Activated T-cell treated with anti-CD3 and anti-CD28 coated beads, Interleukin-2, amount 50 U/mL, for 24 hours (primary cell): ENCODE measurements around the gene DHRS7B.
"Not testable (repeated sequence)": the region's sequence is repeated elsewhere in the genome, so short reads cannot be mapped to it uniquely, and the experiment has no call there.

Source experiments
- DNase-seq: peaks from one replicate; pipeline ENCODE4 v3.0.0-alpha.2; 2020
- H3K27ac Mint-ChIP-seq: 2 replicates; pipeline ENCODE4 v1.8.0; 2020; ENCODE audit warnings: mild to moderate bottlenecking, mixed read lengths
- H3K27me3 Mint-ChIP-seq: 2 replicates; pipeline ENCODE4 v1.8.0; 2020; ENCODE audit warnings: mixed read lengths
- H3K36me3 Mint-ChIP-seq: 2 replicates; pipeline ENCODE4 v1.8.0; 2020; ENCODE audit warnings: low read depth, mixed read lengths
- H3K4me1 Mint-ChIP-seq: 2 replicates; pipeline ENCODE4 v1.8.0; 2020; ENCODE audit warnings: low read depth, mixed read lengths
- H3K4me3 Mint-ChIP-seq: 2 replicates; pipeline ENCODE4 v1.8.0; 2020; ENCODE audit warnings: mild to moderate bottlenecking, moderate library complexity, mixed read lengths
- H3K9me3 Mint-ChIP-seq: 2 replicates; pipeline ENCODE4 v1.8.0; 2020; ENCODE audit warnings: mixed read lengths

DHRS7B gene

GRCh38 chr17:21098934-21099689 is 27.7 kb upstream of the DHRS7B start:
- Mint-ChIP-seq H3K27ac (peak overlapping the region; percentile 95), H3K4me1 (peaks cover 14% of the 10 kb centered on the region), H3K36me3 (peaks cover 4% of the 10 kb centered on the region), H3K9me3 (no peaks in the 10 kb centered on the region), H3K4me3 (peak overlapping the region; percentile 91), H3K27me3 (no peaks in the 10 kb centered on the region)
- DNase-seq = peak; percentile 75

GRCh38 chr17:21100636-21101035 is 26.1 kb upstream of the DHRS7B start:
- Mint-ChIP-seq H3K9me3 (no peaks in the 10 kb centered on the region), H3K4me3 (no peak overlapping the region), H3K27me3 (no peaks in the 10 kb centered on the region), H3K4me1 (peaks cover 14% of the 10 kb centered on the region), H3K27ac (no peak overlapping the region), H3K36me3 (peaks cover 4% of the 10 kb centered on the region)
- no peak for DNase-seq

GRCh38 chr17:21104608-21105007 is 22.2 kb upstream of the DHRS7B start:
- DNase-seq = no peak
- Mint-ChIP-seq H3K4me3 (no peak overlapping the region), H3K27me3 (no peaks in the 10 kb centered on the region), H3K36me3 (peaks cover under 1% of the 10 kb centered on the region), H3K27ac (no peak overlapping the region), H3K4me1 (peaks cover 1% of the 10 kb centered on the region), H3K9me3 (no peaks in the 10 kb centered on the region)

- H3K9me3 Mint-ChIP-seq = no peaks in the 10 kb centered on the region
- no peaks in the 10 kb centered on the region for H3K36me3 Mint-ChIP-seq
- DNase-seq = no peak
- H3K4me1 Mint-ChIP-seq = no peaks in the 10 kb centered on the region
- H3K4me3 Mint-ChIP-seq = no peak overlapping the region
- no peaks in the 10 kb centered on the region for H3K27me3 Mint-ChIP-seq
- H3K27ac Mint-ChIP-seq = no peak overlapping the region
These were observed 21.5 kb upstream of the DHRS7B start for GRCh38 chr17:21105064-21105894.

GRCh38 chr17:21106316-21106715 is 20.4 kb upstream of the DHRS7B start:
- H3K27ac Mint-ChIP-seq = no peak overlapping the region
- no peak overlapping the region for H3K4me3 Mint-ChIP-seq
- H3K4me1 Mint-ChIP-seq = no peaks in the 10 kb centered on the region

GRCh38 chr17:21107067-21107650 is 19.6 kb upstream of the DHRS7B start:
- H3K4me3 Mint-ChIP-seq, H3K4me1 Mint-ChIP-seq, H3K27ac Mint-ChIP-seq, H3K36me3 Mint-ChIP-seq, DNase-seq, H3K9me3 Mint-ChIP-seq, H3K27me3 Mint-ChIP-seq: not testable (repeated sequence)

More at GRCh38 chr17:21106316-21106715, 20.4 kb upstream of the DHRS7B start:
- no peak for DNase-seq
- Mint-ChIP-seq H3K36me3 (no peaks in the 10 kb centered on the region), H3K27me3 (no peaks in the 10 kb centered on the region), H3K9me3 (no peaks in the 10 kb centered on the region)

- H3K4me3 Mint-ChIP-seq = no peak overlapping the region
- H3K4me1 Mint-ChIP-seq = no peaks in the 10 kb centered on the region
- no peaks in the 10 kb centered on the region for H3K27me3 Mint-ChIP-seq
- no peaks in the 10 kb centered on the region for H3K36me3 Mint-ChIP-seq
- no peak for DNase-seq
- H3K9me3 Mint-ChIP-seq = no peaks in the 10 kb centered on the region
- H3K27ac Mint-ChIP-seq = no peak overlapping the region
These were observed 18.1 kb upstream of the DHRS7B start for GRCh38 chr17:21108651-21109050.

GRCh38 chr17:21113049-21113690 is 13.6 kb upstream of the DHRS7B start:
- no peaks in the 10 kb centered on the region for H3K36me3 Mint-ChIP-seq
- H3K27me3 Mint-ChIP-seq = no peaks in the 10 kb centered on the region
- H3K9me3 Mint-ChIP-seq = no peaks in the 10 kb centered on the region
- no peak overlapping the region for H3K4me3 Mint-ChIP-seq
- no peak for DNase-seq
- H3K4me1 Mint-ChIP-seq = peaks cover 1% of the 10 kb centered on the region
- H3K27ac Mint-ChIP-seq = no peak overlapping the region

- H3K27ac Mint-ChIP-seq = no peak overlapping the region
- DNase-seq = no peak
- peaks cover 1% of the 10 kb centered on the region for H3K4me1 Mint-ChIP-seq
- H3K4me3 Mint-ChIP-seq = no peak overlapping the region
- H3K9me3 Mint-ChIP-seq = no peaks in the 10 kb centered on the region
- H3K36me3 Mint-ChIP-seq = no peaks in the 10 kb centered on the region
- H3K27me3 Mint-ChIP-seq = no peaks in the 10 kb centered on the region
These were observed 13.0 kb upstream of the DHRS7B start for GRCh38 chr17:21113716-21114115.

- H3K4me1 Mint-ChIP-seq, H3K4me3 Mint-ChIP-seq, DNase-seq, H3K27me3 Mint-ChIP-seq, H3K36me3 Mint-ChIP-seq, H3K27ac Mint-ChIP-seq, H3K9me3 Mint-ChIP-seq: not testable (repeated sequence)
These were observed 12.0 kb upstream of the DHRS7B start for GRCh38 chr17:21114791-21115190.

- Mint-ChIP-seq H3K36me3 (no peaks in the 10 kb centered on the region), H3K27me3 (no peaks in the 10 kb centered on the region), H3K4me1 (peaks cover 10% of the 10 kb centered on the region), H3K9me3 (no peaks in the 10 kb centered on the region), H3K27ac (no peak overlapping the region), H3K4me3 (no peak overlapping the region)
- peak; percentile 75 for DNase-seq
These were observed 7.4 kb upstream of the DHRS7B start for GRCh38 chr17:21119247-21119918.

- Mint-ChIP-seq H3K4me1 (peaks cover 12% of the 10 kb centered on the region), H3K27ac (no peak overlapping the region), H3K4me3 (no peak overlapping the region), H3K9me3 (no peaks in the 10 kb centered on the region), H3K27me3 (no peaks in the 10 kb centered on the region), H3K36me3 (no peaks in the 10 kb centered on the region)
- DNase-seq = no peak
These were observed 6.9 kb upstream of the DHRS7B start for GRCh38 chr17:21119919-21120249.

GRCh38 chr17:21124086-21124485 is 2.7 kb upstream of the DHRS7B start:
- no peak overlapping the region for H3K4me3 Mint-ChIP-seq
- peaks cover 14% of the 10 kb centered on the region for H3K36me3 Mint-ChIP-seq
- DNase-seq = no peak
- H3K27me3 Mint-ChIP-seq = no peaks in the 10 kb centered on the region
- H3K27ac Mint-ChIP-seq = no peak overlapping the region
- no peaks in the 10 kb centered on the region for H3K9me3 Mint-ChIP-seq
- H3K4me1 Mint-ChIP-seq = peaks cover 38% of the 10 kb centered on the region

- Mint-ChIP-seq H3K36me3 (peaks cover 14% of the 10 kb centered on the region), H3K4me1 (peaks cover 36% of the 10 kb centered on the region)
- H3K27ac Mint-ChIP-seq, H3K27me3 Mint-ChIP-seq, H3K4me3 Mint-ChIP-seq, H3K9me3 Mint-ChIP-seq, DNase-seq: not testable (repeated sequence)
These were observed 2.2 kb upstream of the DHRS7B start for GRCh38 chr17:21124517-21124916.
